H1 (cell line): ENCODE data around the gene TRMT61B. TPM values are rescaled to one million over a fixed set of nuclear protein-coding genes. Genes with fewer than 3 reads are reported as not detected.

Experiments used
- CTCF ChIA-PET: fragments of 300-600 bp; sonication (Branson Sonifier 250); formaldehyde crosslinking; loops from one replicate; lab custom pipeline; 2021; ENCODE audit not compliant: partially characterized antibody; lab: Charles Lee
- POLR2A ChIA-PET: fragments of 300-600 bp; sonication (Branson Sonifier 250); formaldehyde crosslinking; loops from one replicate; lab custom pipeline; 2021; ENCODE audit warnings: inconsistent platforms; ENCODE audit not compliant: partially characterized antibody; lab: Charles Lee
- DNase-seq, 2 experiments: peaks; one replicate each; pipeline versions ENCODE4 v3.0.0 to v3.0.0-alpha.2; 2010 to 2022; ENCODE audit warnings: low spot score in 2 of 2, low read depth in 1 of 2, mixed read lengths in 1 of 2
- FAIRE-seq: peaks from 2 replicates; lab custom pipeline; 2011; peaks lifted over from hg19 to GRCh38; lab: Jason Lieb, UNC
- H2AFZ ChIP-seq: 2 replicates; pipeline ENCODE4 v1.8.1; 2012; ENCODE audit warnings: low read length, inconsistent platforms
- H2AK5ac ChIP-seq: 2 replicates; pipeline ENCODE4 v1.6.1; 2013; ENCODE audit warnings: low read depth, low read length
- H2BK120ac ChIP-seq: replicated peaks from 2 replicates; pipeline ENCODE3; 2013; ENCODE audit warnings: low read depth, low read length, inconsistent platforms
- H2BK12ac ChIP-seq: 2 replicates; pipeline ENCODE4 v1.6.1; 2013; ENCODE audit warnings: low read depth, low read length
- H2BK15ac ChIP-seq: 2 replicates; pipeline ENCODE4 v1.6.1; 2013; ENCODE audit warnings: low read length
- H2BK20ac ChIP-seq: 2 replicates; pipeline ENCODE4 v1.6.1; 2013; ENCODE audit warnings: low read length
- H2BK5ac ChIP-seq: 2 replicates; pipeline ENCODE4 v1.6.1; 2013; ENCODE audit warnings: low read depth, low read length
- H3K14ac ChIP-seq: 2 replicates; pipeline ENCODE4 v1.6.1; 2013; ENCODE audit warnings: inconsistent platforms; ENCODE audit not compliant: insufficient read length
- H3K18ac ChIP-seq: 2 replicates; pipeline ENCODE4 v1.6.1; 2013; ENCODE audit warnings: low read length; ENCODE audit errors: extremely low read depth
- H3K23ac ChIP-seq: 2 replicates; pipeline ENCODE4 v1.6.1; 2013; ENCODE audit warnings: inconsistent platforms; ENCODE audit not compliant: insufficient read length
- H3K23me2 ChIP-seq: 2 replicates; pipeline ENCODE4 v1.6.1; 2013; ENCODE audit warnings: low read depth, low read length
- H3K27ac ChIP-seq: 2 replicates; pipeline ENCODE4 v1.6.1; 2011; ENCODE audit warnings: low read depth, low read length, inconsistent platforms
- H3K27me3 ChIP-seq, 4 experiments: replicated peaks in 1 of 4; 1 replicate in 1 of 4; 2 replicates in 3 of 4; pipeline versions ENCODE4 v1.6.1 to v1.8.1; 2011 to 2013; ENCODE audit warnings: low read length in 3 of 4, mild to moderate bottlenecking in 3 of 4, inconsistent platforms in 2 of 4, mixed read lengths in 2 of 4, moderate library complexity in 1 of 4; ENCODE audit not compliant: control insufficient read depth in 3 of 4, insufficient read depth in 3 of 4; ENCODE audit errors: extremely low read depth in 1 of 4
- H3K36me3 ChIP-seq, 4 experiments: 2 replicates each; pipeline versions ENCODE4 v1.6.1 to v1.8.1; 2011 to 2013; ENCODE audit warnings: mild to moderate bottlenecking in 4 of 4, low read length in 3 of 4, moderate library complexity in 2 of 4, control low read depth in 1 of 4, inconsistent platforms in 1 of 4; ENCODE audit not compliant: insufficient read depth in 4 of 4, control insufficient read depth in 2 of 4
- H3K4ac ChIP-seq: replicated peaks from 2 replicates; pipeline ENCODE3; 2013; ENCODE audit warnings: low read length, low read depth, mixed read lengths, inconsistent platforms; ENCODE audit not compliant: insufficient read length
- H3K4me1 ChIP-seq, 4 experiments: replicated peaks in 1 of 4; 1 replicate in 1 of 4; 2 replicates in 3 of 4; pipeline versions ENCODE4 v1.6.1 to v1.8.1; 2011 to 2013; ENCODE audit warnings: low read length in 3 of 4, inconsistent platforms in 2 of 4, mixed read lengths in 1 of 4; ENCODE audit not compliant: insufficient read depth in 4 of 4, control insufficient read depth in 3 of 4
- H3K4me2 ChIP-seq, 2 experiments: 2 replicates each; pipeline versions ENCODE4 v1.6.1 to v1.8.1; 2011 to 2013; ENCODE audit warnings: low read depth in 2 of 2, low read length in 2 of 2, control low read depth in 1 of 2, inconsistent platforms in 1 of 2, mild to moderate bottlenecking in 1 of 2; ENCODE audit not compliant: insufficient read depth in 1 of 2
- H3K4me3 ChIP-seq, 4 experiments: fragments of 200-600, 300-600 bp in 1 of 4; sonication (generic), shearing (Covaris generic), sonication (Bioruptor Twin) in 1 of 4; 2 replicates each; pipeline versions ENCODE4 v1.5.1 to v1.8.1; 2011 to 2016; ENCODE audit warnings: low read length in 4 of 4, low read depth in 3 of 4, control low read depth in 2 of 4, inconsistent platforms in 2 of 4, mild to moderate bottlenecking in 2 of 4, mixed read lengths in 1 of 4, moderate library complexity in 1 of 4; ENCODE audit not compliant: insufficient read depth in 2 of 4; ENCODE audit errors: extremely low read depth in 1 of 4
- H3K56ac ChIP-seq: replicated peaks from 2 replicates; pipeline ENCODE3; 2013; ENCODE audit warnings: low read depth, mild to moderate bottlenecking, mixed read lengths, low read length, inconsistent platforms; ENCODE audit not compliant: insufficient read length
- H3K79me1 ChIP-seq: 2 replicates; pipeline ENCODE4 v1.6.1; 2013; ENCODE audit warnings: low read depth, low read length, control low read depth
- H3K79me2 ChIP-seq, 2 experiments: 2 replicates each; pipeline versions ENCODE4 v1.6.1 to v1.8.1; 2012 to 2013; ENCODE audit warnings: low read length in 2 of 2, mild to moderate bottlenecking in 2 of 2, inconsistent platforms in 1 of 2; ENCODE audit not compliant: insufficient read depth in 2 of 2, control insufficient read depth in 1 of 2
- H3K9ac ChIP-seq, 4 experiments: replicated peaks in 1 of 4; 1 replicate in 1 of 4; 2 replicates in 3 of 4; pipeline versions ENCODE4 v1.6.1 to v1.8.1; 2011 to 2013; ENCODE audit warnings: low read depth in 3 of 4, low read length in 3 of 4, control low read depth in 2 of 4, mild to moderate bottlenecking in 2 of 4, moderate library complexity in 2 of 4, inconsistent platforms in 1 of 4; ENCODE audit errors: extremely low read depth in 1 of 4
- H3K9me3 ChIP-seq, 2 experiments: 2 replicates each; pipeline versions ENCODE4 v1.6.1 to v1.8.1; 2012 to 2013; ENCODE audit warnings: mild to moderate bottlenecking in 2 of 2, moderate library complexity in 2 of 2, control low read depth in 1 of 2, inconsistent platforms in 1 of 2, low read depth in 1 of 2, low read length in 1 of 2, mixed read lengths in 1 of 2; ENCODE audit not compliant: insufficient read depth in 2 of 2
- H4K20me1 ChIP-seq, 2 experiments: replicated peaks in 1 of 2; 2 replicates each; pipeline versions ENCODE3 to v1.8.1; 2011 to 2013; ENCODE audit warnings: inconsistent platforms in 2 of 2, low read length in 2 of 2, mild to moderate bottlenecking in 1 of 2; ENCODE audit not compliant: insufficient read depth in 2 of 2, control insufficient read depth in 1 of 2
- H4K5ac ChIP-seq: 2 replicates; pipeline ENCODE4 v1.6.1; 2013; ENCODE audit warnings: low read length, low read depth, mixed read lengths, inconsistent platforms; ENCODE audit not compliant: insufficient read length
- H4K8ac ChIP-seq: 2 replicates; pipeline ENCODE4 v1.8.0; 2013; ENCODE audit warnings: mild to moderate bottlenecking, moderate library complexity, low read length, inconsistent platforms; ENCODE audit not compliant: insufficient read depth; ENCODE audit errors: extremely low read depth
- H4K91ac ChIP-seq: replicated peaks from 2 replicates; pipeline ENCODE3; 2013; ENCODE audit warnings: low read length, mixed read lengths, inconsistent platforms; ENCODE audit not compliant: insufficient read length
- EP300 ChIP-seq, 2 experiments: IDR thresholded peaks; 1 replicate in 1 of 2; 2 replicates in 1 of 2; pipeline ENCODE4 v1.6.1; 2011 to 2012; ENCODE audit warnings: low read depth in 2 of 2, low read length in 2 of 2, mild to moderate bottlenecking in 2 of 2, borderline replicate concordance in 1 of 2, inconsistent platforms in 1 of 2, moderate library complexity in 1 of 2
- KDM1A ChIP-seq: fragments of 200-600, 300-600 bp; sonication (generic); IDR thresholded peaks from 2 replicates; pipeline ENCODE4 v1.7.1; 2016; ENCODE audit warnings: mild to moderate bottlenecking, low read length, borderline replicate concordance
- KDM5A ChIP-seq: fragments of 200-600 bp; IDR thresholded peaks from 2 replicates; pipeline ENCODE4 v1.7.1; 2012; ENCODE audit warnings: mild to moderate bottlenecking, low read length, inconsistent platforms, mixed read lengths
- POLR2AphosphoS5 ChIP-seq: IDR thresholded peaks from 2 replicates; pipeline ENCODE4 v1.6.1; 2011; ENCODE audit warnings: low read depth, low read length
- RBBP5 ChIP-seq: IDR thresholded peaks from 2 replicates; pipeline ENCODE4 v1.7.1; 2012; ENCODE audit warnings: low read depth, mild to moderate bottlenecking, inconsistent platforms, low read length, moderate library complexity, borderline replicate concordance
- SIN3A ChIP-seq, 2 experiments: IDR thresholded peaks in 1 of 2; conservative IDR thresholded peaks in 1 of 2; 2 replicates each; pipeline ENCODE4 v1.6.1; 2011 to 2012; ENCODE audit warnings: low read length in 2 of 2, improper control_type of control experiment in 1 of 2, low read depth in 1 of 2, mild to moderate bottlenecking in 1 of 2
- SIRT6 ChIP-seq: IDR thresholded peaks from one replicate; pipeline ENCODE4 v1.7.1; 2012; ENCODE audit warnings: low read length, inconsistent platforms
- TCF12 ChIP-seq: IDR thresholded peaks from 2 replicates; pipeline ENCODE4 v1.6.1; 2011; ENCODE audit warnings: low read depth, mild to moderate bottlenecking, low read length
- ZNF274 ChIP-seq: IDR thresholded peaks from 2 replicates; pipeline ENCODE4 v1.7.0; 2012; ENCODE audit warnings: low read length, borderline replicate concordance; ENCODE audit errors: extremely low read depth
- WGBS, 2 experiments: shearing (Covaris generic) in 1 of 2; methylation state at CpG; one replicate each; pipeline versions ENCODE4 v1.1.6 to v1.1.7; 2013 to 2015; ENCODE audit warnings: low lambda C conversion rate in 2 of 2, mixed read lengths in 2 of 2, inconsistent platforms in 1 of 2, low coverage in 1 of 2, missing lambda C conversion rate in 1 of 2; ENCODE audit not compliant: insufficient replicate concordance in 2 of 2, insufficient coverage in 1 of 2, insufficient read length in 1 of 2; ENCODE audit errors: extremely low coverage in 1 of 2, missing lambda C conversion rate in 1 of 2; 5-methylcytosine and 5-hydroxymethylcytosine counted together
- polyA plus RNA-seq, 7 experiments: library from polyadenylated mRNA; depleted of rRNA in 3 of 7; stranded (reverse) in 5 of 7; unstranded in 2 of 7; fragments of >200 nt in 5 of 7; fragments of 200-250 nt in 2 of 7; gene quantifications; 1 replicate in 5 of 7; 2 replicates in 1 of 7; 4 replicates in 1 of 7; pipeline versions ENCODE4 v1.2.1 to v1.2.3, GENCODE V29; 2011 to 2013; ENCODE audit warnings: missing spikeins in 2 of 7, mixed read lengths in 2 of 7
- total RNA-seq: library from RNA; stranded (reverse); fragmentation: NEBNext Ultra II Directional; extraction: Animal tissue kit (Norgen Biotek cat#: 25700); gene quantifications from 2 replicates; pipeline ENCODE4 v1.2.1, GENCODE V29; 2021

TRMT61B gene
- total and polyA plus RNA-seq, 2 of the 8 experiments (the other 6 are each of a cell fraction or from before 2014, with no cell fraction given): 10.4 to 27.8 TPM

- no peak overlapping the region for H4K8ac ChIP-seq
- H3K56ac ChIP-seq: no peak overlapping the region
- no peak overlapping the region for H3K27ac ChIP-seq
- CTCF ChIA-PET: interaction anchor here (0.6 to 1.2 kb wide), 4 partner anchors 66 to 616 kb away, joined by 3 to 4 read pairs (median 3); no protein-coding TSS in a partner anchor
- H3K27me3 ChIP-seq: no peaks in the 10 kb centered on the region
- peaks cover 7% of the 10 kb centered on the region; the same call in 1 of the 2 replicates for H3K79me1 ChIP-seq
- H2BK15ac ChIP-seq: no peak overlapping the region
- no peak overlapping the region for H3K14ac ChIP-seq
- no peak overlapping the region for H2BK20ac ChIP-seq
- no peaks in the 10 kb centered on the region for H3K9me3 ChIP-seq
- no peak overlapping the region for H2BK5ac ChIP-seq
- H3K36me3 ChIP-seq: peaks cover 10 to 59% (median 30%) of the 10 kb centered on the region in 4 experiments
- no peak overlapping the region for H4K5ac ChIP-seq
- H3K4me1 ChIP-seq: peaks cover 0 to 3% (median under 1%) of the 10 kb centered on the region in 4 experiments; a peak in 3 of 7 replicates
- no peak overlapping the region for H3K4ac ChIP-seq
- no peak overlapping the region for H3K9ac ChIP-seq
- WGBS, 2 experiments: 91% methylated on average over 3 of the region's 3 CpGs; no CpG with 5 or more reads in 1 of the 2 experiments
- no peak overlapping the region for H3K23ac ChIP-seq
- no peak overlapping the region for H3K4me3 ChIP-seq
- FAIRE-seq (no peak), DNase-seq (no peak)
- H3K4me2 ChIP-seq: no peak overlapping the region
- POLR2A ChIA-PET: interaction anchor here (0.5 to 2.7 kb wide), 4 partner anchors 18 to 277 kb away, joined by 3 to 11 read pairs (median 4); no protein-coding TSS in a partner anchor
- H3K23me2 ChIP-seq: no peaks in the 10 kb centered on the region
- TF ChIP-seq SIRT6 (no peak), SIN3A (conservative IDR thresholded peaks at IDR 0.05 in 1 of 2, IDR thresholded peaks at IDR 0.05 in 1 of 2; ENCODE audit: low read depth in 1 of 2, low read length in 2 of 2) (no peak), TCF12 (no peak), RBBP5 (no peak), KDM5A (no peak), ZNF274 (no peak), EP300 (IDR thresholded peaks at IDR 0.05; ENCODE audit: borderline replicate concordance in 1 of 2, low read depth in 2 of 2, low read length in 2 of 2) (no peak), KDM1A (no peak), POLR2AphosphoS5 (peak; percentile 19)
- TF ChIP-seq, all 59 proteins: peak for 1
- no peak overlapping the region for H2AK5ac ChIP-seq
- H2BK120ac ChIP-seq: no peak overlapping the region
- H4K20me1 ChIP-seq: peaks cover 31 to 40% of the 10 kb centered on the region in 2 experiments
- no peak overlapping the region for H2BK12ac ChIP-seq
- H4K91ac ChIP-seq: no peak overlapping the region
- H2AFZ ChIP-seq: no peak overlapping the region
- H3K18ac ChIP-seq: no peak overlapping the region
- H3K79me2 ChIP-seq: peaks cover 64 to 100% of the 10 kb centered on the region in 2 experiments
Measured at GRCh38 chr2:28902584-28902983, 32.5 kb upstream of the TRMT61B start.
